DOHH2 (cell line): ENCODE measurements around the gene NOX5.

Experiments used
- H3F3A ChIP-seq: fragments of 200-600 bp; sonication (generic), shearing (Covaris generic); 2 replicates; pipeline ENCODE4 v1.6.0; 2016; ENCODE audit warnings: antibody characterized with exemption, mild to moderate bottlenecking; ENCODE audit not compliant: control insufficient read depth, insufficient read depth
- H3K27ac ChIP-seq: fragments of 200-600 bp; sonication (generic); 2 replicates; pipeline ENCODE4 v1.5.1; 2014; ENCODE audit warnings: low read depth, mild to moderate bottlenecking, low read length, moderate library complexity
- H3K27me3 ChIP-seq: fragments of 200-600 bp; sonication (generic); 2 replicates; pipeline ENCODE4 v1.6.1; 2014; ENCODE audit warnings: mild to moderate bottlenecking, low read length, mixed read lengths; ENCODE audit not compliant: control insufficient read depth
- H3K36me3 ChIP-seq: fragments of 200-600 bp; sonication (generic); 2 replicates; pipeline ENCODE4 v1.6.1; 2014; ENCODE audit warnings: mild to moderate bottlenecking, low read length, moderate library complexity, mixed read lengths; ENCODE audit not compliant: control insufficient read depth
- H3K4me1 ChIP-seq: fragments of 200-600 bp; sonication (generic); 2 replicates; pipeline ENCODE4 v1.6.1; 2014; ENCODE audit warnings: mild to moderate bottlenecking, low read length, mixed read lengths; ENCODE audit not compliant: control insufficient read depth
- H3K4me2 ChIP-seq: fragments of 200-600 bp; sonication (generic); 2 replicates; pipeline ENCODE4 v1.6.0; 2014; ENCODE audit warnings: mild to moderate bottlenecking, low read length, moderate library complexity
- H3K4me3 ChIP-seq: fragments of 200-600 bp; sonication (generic); 2 replicates; pipeline ENCODE4 v1.5.1; 2014; ENCODE audit warnings: mild to moderate bottlenecking, low read length, mixed read lengths
- H3K79me2 ChIP-seq: fragments of 200-600 bp; sonication (generic); 2 replicates; pipeline ENCODE4 v1.6.1; 2014; ENCODE audit warnings: mild to moderate bottlenecking, low read length, mixed read lengths; ENCODE audit not compliant: control insufficient read depth
- H3K9me2 ChIP-seq: fragments of 200-600 bp; sonication (generic); replicated peaks from 2 replicates; pipeline ENCODE4 v1.6.1; 2014; ENCODE audit warnings: mild to moderate bottlenecking, low read length, mixed read lengths; ENCODE audit not compliant: control insufficient read depth
- H3K9me3 ChIP-seq: fragments of 200-600 bp; sonication (generic); 2 replicates; pipeline ENCODE4 v1.6.1; 2014; ENCODE audit warnings: antibody characterized with exemption, low read length, mixed read lengths; ENCODE audit not compliant: control insufficient read depth, insufficient read depth
- H4K20me1 ChIP-seq: fragments of 200-600 bp; sonication (generic); 2 replicates; pipeline ENCODE4 v1.6.0; 2014; ENCODE audit warnings: low read depth, mild to moderate bottlenecking, antibody characterized with exemption, low read length, moderate library complexity; ENCODE audit not compliant: control insufficient read depth, insufficient read depth
- EZH2phosphoT487 ChIP-seq: fragments of 200-600 bp; sonication (generic); IDR thresholded peaks from 2 replicates; pipeline ENCODE4 v1.6.1; 2017; ENCODE audit warnings: borderline replicate concordance, mild to moderate bottlenecking, antibody characterized with exemption, low read length, moderate library complexity, mixed read lengths
- TF ChIP-seq, protein P1 (sequence below): fragments of 200-600 bp; sonication (generic); IDR thresholded peaks from one replicate; pipeline ENCODE4 v1.5.1; 2014; ENCODE audit warnings: antibody characterized with exemption, mild to moderate bottlenecking, low read depth, low read length; ENCODE audit not compliant: poor library complexity, severe bottlenecking

The NOX5 gene, protein sequence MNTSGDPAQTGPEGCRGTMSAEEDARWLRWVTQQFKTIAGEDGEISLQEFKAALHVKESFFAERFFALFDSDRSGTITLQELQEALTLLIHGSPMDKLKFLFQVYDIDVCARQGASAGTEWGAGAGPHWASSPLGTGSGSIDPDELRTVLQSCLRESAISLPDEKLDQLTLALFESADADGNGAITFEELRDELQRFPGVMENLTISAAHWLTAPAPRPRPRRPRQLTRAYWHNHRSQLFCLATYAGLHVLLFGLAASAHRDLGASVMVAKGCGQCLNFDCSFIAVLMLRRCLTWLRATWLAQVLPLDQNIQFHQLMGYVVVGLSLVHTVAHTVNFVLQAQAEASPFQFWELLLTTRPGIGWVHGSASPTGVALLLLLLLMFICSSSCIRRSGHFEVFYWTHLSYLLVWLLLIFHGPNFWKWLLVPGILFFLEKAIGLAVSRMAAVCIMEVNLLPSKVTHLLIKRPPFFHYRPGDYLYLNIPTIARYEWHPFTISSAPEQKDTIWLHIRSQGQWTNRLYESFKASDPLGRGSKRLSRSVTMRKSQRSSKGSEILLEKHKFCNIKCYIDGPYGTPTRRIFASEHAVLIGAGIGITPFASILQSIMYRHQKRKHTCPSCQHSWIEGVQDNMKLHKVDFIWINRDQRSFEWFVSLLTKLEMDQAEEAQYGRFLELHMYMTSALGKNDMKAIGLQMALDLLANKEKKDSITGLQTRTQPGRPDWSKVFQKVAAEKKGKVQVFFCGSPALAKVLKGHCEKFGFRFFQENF

DNA sequence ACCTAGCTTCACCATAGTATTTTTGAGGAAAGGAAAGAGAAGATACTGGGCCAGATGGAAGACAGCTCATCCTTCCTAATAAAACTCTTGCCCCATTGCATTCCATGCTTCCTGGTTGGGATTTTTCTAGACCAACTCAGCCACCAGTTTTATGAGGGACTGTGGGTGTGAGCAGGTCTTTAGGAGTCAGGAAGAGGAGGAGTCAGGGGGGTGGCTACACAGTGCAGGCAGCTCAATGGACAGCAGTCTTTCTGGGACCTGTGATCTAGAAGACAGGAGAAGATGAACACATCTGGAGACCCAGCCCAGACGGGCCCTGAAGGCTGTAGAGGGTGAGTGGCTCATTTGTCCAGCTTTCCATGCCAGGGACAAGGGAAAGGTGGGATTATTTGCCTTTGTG, at the start of gene NOX5:
NOX5 (plus strand) TSS at position 242 of the 400 bp plus-strand sequence; CDS start at position 283, 41 bp downstream.
- Histone ChIP-seq H3K27me3 (peaks cover 18% of the 10 kb centered on the region), H3K4me2 (no peak within 1 kb of the TSS), H3K4me3 (no peak within 1 kb of the TSS), H3K9me2 (no peaks in the 10 kb centered on the region), H3K27ac (no peak within 1 kb of the TSS), H3K9me3 (no peaks in the 10 kb centered on the region), H3K4me1 (no peaks in the 10 kb centered on the region), H4K20me1 (no peaks in the 10 kb centered on the region), H3K79me2 (no peaks in the 10 kb centered on the region), H3F3A (no peaks in the 10 kb centered on the region), H3K36me3 (no peaks in the 10 kb centered on the region)
- TF ChIP-seq, protein P1, sequence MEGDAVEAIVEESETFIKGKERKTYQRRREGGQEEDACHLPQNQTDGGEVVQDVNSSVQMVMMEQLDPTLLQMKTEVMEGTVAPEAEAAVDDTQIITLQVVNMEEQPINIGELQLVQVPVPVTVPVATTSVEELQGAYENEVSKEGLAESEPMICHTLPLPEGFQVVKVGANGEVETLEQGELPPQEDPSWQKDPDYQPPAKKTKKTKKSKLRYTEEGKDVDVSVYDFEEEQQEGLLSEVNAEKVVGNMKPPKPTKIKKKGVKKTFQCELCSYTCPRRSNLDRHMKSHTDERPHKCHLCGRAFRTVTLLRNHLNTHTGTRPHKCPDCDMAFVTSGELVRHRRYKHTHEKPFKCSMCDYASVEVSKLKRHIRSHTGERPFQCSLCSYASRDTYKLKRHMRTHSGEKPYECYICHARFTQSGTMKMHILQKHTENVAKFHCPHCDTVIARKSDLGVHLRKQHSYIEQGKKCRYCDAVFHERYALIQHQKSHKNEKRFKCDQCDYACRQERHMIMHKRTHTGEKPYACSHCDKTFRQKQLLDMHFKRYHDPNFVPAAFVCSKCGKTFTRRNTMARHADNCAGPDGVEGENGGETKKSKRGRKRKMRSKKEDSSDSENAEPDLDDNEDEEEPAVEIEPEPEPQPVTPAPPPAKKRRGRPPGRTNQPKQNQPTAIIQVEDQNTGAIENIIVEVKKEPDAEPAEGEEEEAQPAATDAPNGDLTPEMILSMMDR, result no peak
- TF ChIP-seq EZH2phosphoT487, result no peak

DNA sequence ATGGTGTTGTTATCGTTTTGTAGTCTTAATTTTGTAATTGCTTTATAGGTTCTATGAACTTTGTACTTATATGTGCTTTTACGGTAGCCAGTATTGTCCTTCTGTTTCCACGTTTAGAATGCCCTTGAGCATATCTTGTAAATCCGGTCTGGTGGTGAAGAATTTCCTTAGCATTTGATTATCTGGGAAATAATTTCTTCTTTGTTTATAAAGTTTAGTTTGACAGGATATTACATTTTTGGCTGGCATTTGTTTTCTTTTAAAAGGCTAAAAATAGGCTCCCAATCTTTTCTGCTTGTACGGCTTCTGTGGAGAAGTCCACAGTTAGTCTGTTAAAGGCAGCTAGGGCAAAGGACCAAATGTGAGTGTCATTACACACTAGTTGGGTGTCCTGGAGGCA, 47.5 kb upstream of the NOX5 start:
- no peaks in the 10 kb centered on the region for H3F3A ChIP-seq
- H3K4me2 ChIP-seq, result no peak overlapping the region
- no peaks in the 10 kb centered on the region for H4K20me1 ChIP-seq
- H3K36me3 ChIP-seq, result no peaks in the 10 kb centered on the region
- no peak overlapping the region for H3K4me3 ChIP-seq
- no peak overlapping the region for H3K27ac ChIP-seq
- H3K4me1 ChIP-seq, result peaks cover 5% of the 10 kb centered on the region
- H3K79me2 ChIP-seq, result no peaks in the 10 kb centered on the region
- no peaks in the 10 kb centered on the region for H3K9me3 ChIP-seq
- H3K9me2 ChIP-seq, result no peaks in the 10 kb centered on the region
- 0 out of 2 replicates have a peak, but pooled peaks cover 5% of the 10 kb centered on the region for H3K27me3 ChIP-seq
- TF ChIP-seq, protein P1, result no peak
- no peak for TF ChIP-seq EZH2phosphoT487

DNA sequence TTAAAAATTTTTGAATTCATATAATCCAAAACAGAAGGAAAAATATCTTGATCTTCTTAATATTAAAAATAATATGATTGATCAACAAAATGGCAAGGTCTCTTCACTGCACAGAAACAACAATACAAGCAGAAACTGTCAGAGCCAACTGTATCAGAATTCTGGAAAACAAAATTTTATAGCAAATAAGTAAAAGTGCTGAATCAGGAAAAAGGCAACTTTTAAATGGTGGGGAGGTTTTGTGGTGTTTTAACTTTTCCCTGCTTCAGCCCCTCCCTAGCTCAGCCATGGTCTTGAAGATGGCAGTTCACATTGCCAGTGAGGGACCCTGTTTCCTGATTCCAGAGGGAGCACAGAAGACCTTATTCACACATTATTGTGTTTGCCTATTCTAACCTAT, 46.5 kb upstream of the NOX5 start:
- H3K4me1 ChIP-seq, result no peaks in the 10 kb centered on the region
- no peaks in the 10 kb centered on the region for H3F3A ChIP-seq
- 0 out of 2 replicates have a peak, but pooled peaks cover 3% of the 10 kb centered on the region for H3K27me3 ChIP-seq
- no peaks in the 10 kb centered on the region for H4K20me1 ChIP-seq
- H3K9me2 ChIP-seq, result no peaks in the 10 kb centered on the region
- no peak overlapping the region for H3K27ac ChIP-seq
- H3K79me2 ChIP-seq, result no peaks in the 10 kb centered on the region
- H3K36me3 ChIP-seq, result no peaks in the 10 kb centered on the region
- TF ChIP-seq, protein P1, result no peak
- no peak for TF ChIP-seq EZH2phosphoT487
- no peak overlapping the region for H3K4me3 ChIP-seq
- H3K4me2 ChIP-seq, result no peak overlapping the region
- H3K9me3 ChIP-seq, result no peaks in the 10 kb centered on the region
